Large intestine (tissue), 3 donors: Measurements from ENCODE around the gene CSNK1G1. TPM values are rescaled to one million over a fixed set of nuclear protein-coding genes. Genes with fewer than 3 reads are reported as not detected.
"Not testable (repeated sequence)": the region's sequence is repeated elsewhere in the genome, so short reads cannot be mapped to it uniquely, and the experiment has no call there.

ENCODE experiments used
- DNase-seq, 2 donors: peaks; one replicate each; pipeline versions ENCODE4 v3.0.0 to v3.0.0-alpha.2; 2013
- H3K27ac ChIP-seq: one replicate; pipeline ENCODE4 v1.5.1; 2013; ENCODE audit warnings: low read length
- H3K27me3 ChIP-seq: 2 replicates; pipeline ENCODE4 v1.6.1; 2013; ENCODE audit warnings: low read length; ENCODE audit not compliant: control insufficient read depth, insufficient read depth
- H3K36me3 ChIP-seq: 2 replicates; pipeline ENCODE4 v1.6.1; 2013; ENCODE audit warnings: low read length; ENCODE audit not compliant: control insufficient read depth, insufficient read depth
- H3K4me1 ChIP-seq: one replicate; pipeline ENCODE4 v1.6.1; 2013; ENCODE audit warnings: low read length; ENCODE audit not compliant: control insufficient read depth, insufficient read depth
- H3K4me3 ChIP-seq: one replicate; pipeline ENCODE4 v1.5.1; 2013; ENCODE audit warnings: low read length
- H3K9me3 ChIP-seq: one replicate; pipeline ENCODE4 v1.6.1; 2013; ENCODE audit warnings: mild to moderate bottlenecking, low read depth, low read length, moderate library complexity; ENCODE audit not compliant: control insufficient read depth
- WGBS: methylation state at CpG from one replicate; pipeline ENCODE4 v1.1.5; 2013; ENCODE audit warnings: low lambda C conversion rate; ENCODE audit not compliant: insufficient coverage; 5-methylcytosine and 5-hydroxymethylcytosine counted together
- polyA plus RNA-seq: library from polyadenylated mRNA; unstranded; fragments of 120-200 nt; gene quantifications from one replicate; pipeline ENCODE4 v1.2.1, GENCODE V29; 2013

CSNK1G1 gene
- polyA plus RNA-seq, 1 donor = 11.9 TPM

DNA sequence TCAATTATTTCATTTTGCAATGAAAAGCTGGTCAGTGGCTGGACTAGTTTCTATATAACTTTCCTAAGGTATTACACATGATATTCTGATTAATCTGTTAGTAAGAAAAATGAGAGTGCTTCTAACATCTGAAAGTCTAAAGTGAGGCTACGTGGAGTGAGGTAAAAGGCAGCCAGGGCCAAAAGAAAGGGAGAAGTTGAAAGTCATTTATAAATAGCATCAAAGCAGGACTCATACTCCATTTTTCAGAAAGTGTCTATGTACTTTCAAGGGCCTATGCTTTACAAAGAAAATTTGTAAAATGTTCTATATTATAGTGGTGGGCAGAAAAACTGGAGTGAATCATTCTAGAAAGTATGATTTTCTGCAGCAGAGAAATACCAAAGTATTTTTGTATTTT is 80.0 kb downstream of the CSNK1G1 start:
- H3K27ac ChIP-seq = no peak overlapping the region
- no CpG with 5 or more reads among the region's 1 CpG for WGBS

DNA sequence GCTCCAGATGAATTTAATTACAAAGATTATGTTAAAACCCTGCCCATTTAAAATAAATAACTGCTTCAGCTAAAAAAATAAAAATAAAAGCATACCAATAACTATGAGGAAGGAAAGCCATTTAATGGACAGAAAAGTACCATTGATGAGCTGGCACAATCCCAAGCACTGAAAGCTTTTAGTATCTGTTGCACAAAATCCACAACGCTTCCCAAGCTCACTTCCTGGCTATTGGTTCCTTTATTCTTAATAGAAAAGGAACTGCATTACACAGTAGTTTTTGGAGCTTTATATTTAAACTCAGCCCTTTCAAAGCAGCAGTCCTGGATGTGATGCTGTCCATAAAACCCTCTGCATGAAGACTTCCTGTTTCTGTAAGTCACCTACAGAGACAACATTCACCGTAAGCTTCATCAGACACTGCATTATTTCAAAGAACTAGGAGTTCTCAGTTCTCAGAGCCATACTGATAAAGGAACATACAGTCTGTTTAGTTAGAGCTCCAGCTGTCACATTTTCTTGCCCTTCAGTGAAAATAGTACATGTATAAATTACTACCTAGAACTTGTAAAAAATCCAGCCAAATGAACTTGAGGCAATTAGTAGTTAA is 81.5 kb downstream of the CSNK1G1 start:
- WGBS = no CpG with 5 or more reads among the region's 2 CpGs
- no peaks in the 10 kb centered on the region for H3K27me3 ChIP-seq
- DNase-seq = no peak
- no peak overlapping the region for H3K27ac ChIP-seq
- no peaks in the 10 kb centered on the region for H3K4me1 ChIP-seq
- H3K36me3 ChIP-seq = no peaks in the 10 kb centered on the region
- H3K4me3 ChIP-seq = no peak overlapping the region
- no peaks in the 10 kb centered on the region for H3K9me3 ChIP-seq

More for the DNA sequence above, 80.0 kb downstream of the CSNK1G1 start:
- no peak for DNase-seq
- H3K27me3 ChIP-seq = no peaks in the 10 kb centered on the region
- no peaks in the 10 kb centered on the region for H3K9me3 ChIP-seq
- H3K4me3 ChIP-seq = no peak overlapping the region
- H3K36me3 ChIP-seq = no peaks in the 10 kb centered on the region
- H3K4me1 ChIP-seq = no peaks in the 10 kb centered on the region

DNA sequence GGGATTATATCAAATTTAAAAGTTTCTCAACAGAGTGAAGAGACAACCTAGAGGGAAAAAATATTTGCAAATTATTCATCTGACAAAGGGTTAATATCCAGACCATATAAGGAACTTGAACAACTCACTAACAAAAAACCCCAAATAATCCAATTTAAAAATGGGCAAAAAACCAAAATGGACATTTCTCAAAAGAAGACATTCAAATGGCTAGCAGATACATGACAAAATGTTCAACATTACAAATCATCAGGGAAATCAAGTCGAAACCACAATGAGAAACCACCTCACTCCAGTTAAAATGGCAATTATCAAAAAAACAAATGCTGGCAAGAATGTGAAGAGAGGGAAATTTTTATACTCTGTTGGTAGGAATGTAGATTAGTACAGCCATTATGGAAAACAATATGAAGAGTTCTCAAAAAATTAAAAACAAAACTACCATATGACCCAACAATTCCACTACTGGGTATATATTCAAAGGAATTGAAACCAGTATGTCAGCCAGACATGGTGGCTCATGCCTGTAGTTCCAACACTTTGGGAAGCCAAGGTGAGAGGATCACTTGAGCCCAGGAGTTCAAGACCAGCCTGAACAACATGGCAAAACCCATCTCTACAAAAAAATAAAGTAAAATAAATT is 88.5 kb downstream of the CSNK1G1 start:
- Histone ChIP-seq H3K9me3 (no peaks in the 10 kb centered on the region), H3K36me3 (no peaks in the 10 kb centered on the region), H3K4me3 (no peak overlapping the region), H3K27ac (no peak overlapping the region), H3K27me3 (no peaks in the 10 kb centered on the region), H3K4me1 (no peaks in the 10 kb centered on the region)
- WGBS = 100% methylated on average over 1 of the region's 1 CpG
- DNase-seq = no peak

DNA sequence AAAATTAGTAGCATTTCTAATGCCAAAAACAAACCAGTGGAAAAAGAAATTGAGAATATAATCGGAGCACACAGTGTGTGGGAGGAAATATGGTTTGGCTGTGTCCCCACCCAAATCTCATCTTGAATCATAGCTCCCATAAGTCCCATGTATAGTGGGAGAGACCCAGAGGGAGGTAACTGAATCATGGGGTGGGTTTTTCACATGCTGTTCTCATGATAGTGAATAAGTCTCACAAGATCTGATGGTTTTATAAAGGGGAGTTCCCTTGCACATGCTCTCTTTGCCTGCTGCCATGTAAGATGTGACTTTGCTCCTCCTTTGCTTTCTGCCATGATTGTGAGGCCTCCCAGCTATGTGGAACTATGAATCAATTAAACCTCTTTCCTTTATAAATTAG is 90.8 kb downstream of the CSNK1G1 start:
- not testable (repeated sequence) for H3K9me3 ChIP-seq, H3K4me3 ChIP-seq, H3K36me3 ChIP-seq, H3K27me3 ChIP-seq, H3K4me1 ChIP-seq, DNase-seq, H3K27ac ChIP-seq
- 100% methylated on average over 1 of the region's 1 CpG for WGBS

DNA sequence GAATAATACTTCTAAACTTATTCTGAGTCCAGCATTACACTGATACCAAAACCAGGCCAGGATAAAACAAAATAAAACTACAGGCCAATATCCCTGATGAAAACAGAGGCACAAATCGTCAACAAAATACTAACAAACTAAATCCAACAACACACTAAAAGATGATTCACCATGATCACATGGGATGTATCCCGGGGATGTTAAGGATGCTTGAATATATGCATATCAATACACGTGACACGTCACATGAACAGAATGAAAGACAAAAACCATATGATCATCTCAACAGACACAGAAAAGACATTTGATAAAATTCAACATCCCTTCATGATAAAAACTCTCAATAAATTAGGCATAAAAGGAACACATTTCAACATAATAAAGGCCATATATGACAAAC is 91.5 kb downstream of the CSNK1G1 start:
- no peaks in the 10 kb centered on the region for H3K9me3 ChIP-seq
- H3K27ac ChIP-seq = no peak overlapping the region
- no CpG with 5 or more reads among the region's 4 CpGs for WGBS
- H3K4me3 ChIP-seq = no peak overlapping the region
- no peak for DNase-seq
- no peaks in the 10 kb centered on the region for H3K4me1 ChIP-seq
- no peaks in the 10 kb centered on the region for H3K27me3 ChIP-seq
- no peaks in the 10 kb centered on the region for H3K36me3 ChIP-seq

DNA sequence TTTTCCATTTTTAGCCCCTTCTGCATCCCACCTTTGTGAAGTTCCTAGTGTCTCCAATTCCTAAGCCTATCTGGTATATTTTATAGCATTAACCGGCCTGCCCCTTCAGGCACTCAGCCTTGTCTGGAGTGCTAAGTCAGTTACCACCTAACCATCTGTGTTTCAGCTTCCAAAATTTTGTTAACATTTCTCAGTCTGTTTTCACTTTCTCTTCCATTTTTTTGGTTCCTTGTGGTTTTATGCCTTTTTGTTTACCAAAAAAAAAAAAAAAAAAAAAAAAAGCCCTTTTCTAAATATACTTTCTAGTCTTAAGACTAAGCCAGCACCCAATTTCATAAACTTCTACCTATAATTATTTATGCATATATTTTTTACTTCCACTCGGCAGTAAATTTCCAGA is 92.4 kb downstream of the CSNK1G1 start:
- no peaks in the 10 kb centered on the region for H3K27me3 ChIP-seq
- no peak overlapping the region for H3K4me3 ChIP-seq
- H3K4me1 ChIP-seq = no peaks in the 10 kb centered on the region
- no peak overlapping the region for H3K27ac ChIP-seq
- H3K9me3 ChIP-seq = no peaks in the 10 kb centered on the region
- WGBS = 100% methylated on average over 1 of the region's 2 CpGs
- DNase-seq = no peak
- no peaks in the 10 kb centered on the region for H3K36me3 ChIP-seq

DNA sequence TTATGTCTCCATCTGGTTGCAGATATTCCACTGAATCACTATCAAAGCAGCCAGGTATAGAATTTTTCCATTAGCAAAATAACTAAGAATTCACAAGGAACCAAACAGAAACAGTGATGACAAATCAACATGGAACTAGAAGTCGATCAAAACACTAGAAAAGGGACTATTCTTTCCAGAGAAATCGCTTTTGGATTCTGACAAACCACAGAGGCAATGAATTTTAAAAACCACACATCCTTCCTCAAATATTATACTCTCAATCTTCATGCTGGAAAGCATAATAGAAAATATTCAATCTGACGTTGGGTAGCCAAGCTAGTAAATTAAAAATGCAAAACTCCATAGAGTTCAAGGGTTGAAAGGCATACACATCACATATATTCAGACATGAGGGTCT is 99.9 kb downstream of the CSNK1G1 start:
- H3K4me1 ChIP-seq = no peaks in the 10 kb centered on the region
- no peak overlapping the region for H3K4me3 ChIP-seq
- DNase-seq = no peak
- H3K36me3 ChIP-seq = peaks cover 4% of the 10 kb centered on the region
- H3K9me3 ChIP-seq = no peaks in the 10 kb centered on the region
- H3K27ac ChIP-seq = no peak overlapping the region
- no peaks in the 10 kb centered on the region for H3K27me3 ChIP-seq
- no CpG with 5 or more reads among the region's 3 CpGs for WGBS

DNA sequence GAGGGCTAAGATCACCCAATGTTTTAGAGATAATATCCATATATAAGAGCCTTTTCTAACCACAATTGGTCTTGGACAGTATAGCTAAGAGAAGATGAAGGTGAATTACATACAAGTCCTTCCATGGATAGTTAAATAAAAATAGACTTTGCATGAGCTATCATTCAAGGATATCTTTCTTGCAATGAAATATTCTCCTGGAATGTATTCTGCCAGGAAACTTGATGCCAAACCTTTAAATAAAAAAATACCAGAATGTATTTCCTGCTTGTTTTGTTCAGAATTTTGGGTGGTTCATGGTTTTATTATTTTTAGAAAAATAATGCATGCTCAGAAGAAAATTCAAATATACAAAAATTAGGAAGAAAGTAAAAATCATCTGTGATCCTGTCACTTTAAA is 104.3 kb downstream of the CSNK1G1 start:
- Histone ChIP-seq H3K27ac (no peak overlapping the region), H3K4me1 (peaks cover 24% of the 10 kb centered on the region), H3K9me3 (no peaks in the 10 kb centered on the region), H3K4me3 (no peak overlapping the region), H3K27me3 (no peaks in the 10 kb centered on the region), H3K36me3 (no peaks in the 10 kb centered on the region)
- DNase-seq = no peak

DNA sequence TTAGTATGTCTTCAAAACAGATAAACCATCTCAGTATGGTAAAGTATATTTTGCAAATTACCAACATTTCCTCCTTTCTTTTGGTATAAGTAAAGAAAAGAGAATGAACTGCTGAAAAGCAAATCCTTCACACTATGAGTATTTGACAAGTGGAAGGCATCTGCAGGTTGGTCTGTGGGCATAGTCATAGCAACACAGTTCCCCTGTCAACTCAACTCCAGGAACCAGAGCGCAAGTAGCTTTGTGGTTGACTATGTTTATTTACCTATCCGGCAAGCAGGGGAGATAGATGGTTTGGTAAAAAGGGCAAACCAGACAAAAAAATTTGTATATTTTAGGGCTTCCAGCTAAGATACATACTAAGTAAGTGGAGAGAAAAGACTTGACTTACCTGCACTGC is 104.9 kb downstream of the CSNK1G1 start:
- 20% methylated on average over 1 of the region's 2 CpGs for WGBS
- Histone ChIP-seq H3K9me3 (no peaks in the 10 kb centered on the region), H3K36me3 (no peaks in the 10 kb centered on the region), H3K4me1 (peaks cover 26% of the 10 kb centered on the region), H3K27me3 (no peaks in the 10 kb centered on the region), H3K4me3 (no peak overlapping the region), H3K27ac (no peak overlapping the region)
- DNase-seq = no peak

DNA sequence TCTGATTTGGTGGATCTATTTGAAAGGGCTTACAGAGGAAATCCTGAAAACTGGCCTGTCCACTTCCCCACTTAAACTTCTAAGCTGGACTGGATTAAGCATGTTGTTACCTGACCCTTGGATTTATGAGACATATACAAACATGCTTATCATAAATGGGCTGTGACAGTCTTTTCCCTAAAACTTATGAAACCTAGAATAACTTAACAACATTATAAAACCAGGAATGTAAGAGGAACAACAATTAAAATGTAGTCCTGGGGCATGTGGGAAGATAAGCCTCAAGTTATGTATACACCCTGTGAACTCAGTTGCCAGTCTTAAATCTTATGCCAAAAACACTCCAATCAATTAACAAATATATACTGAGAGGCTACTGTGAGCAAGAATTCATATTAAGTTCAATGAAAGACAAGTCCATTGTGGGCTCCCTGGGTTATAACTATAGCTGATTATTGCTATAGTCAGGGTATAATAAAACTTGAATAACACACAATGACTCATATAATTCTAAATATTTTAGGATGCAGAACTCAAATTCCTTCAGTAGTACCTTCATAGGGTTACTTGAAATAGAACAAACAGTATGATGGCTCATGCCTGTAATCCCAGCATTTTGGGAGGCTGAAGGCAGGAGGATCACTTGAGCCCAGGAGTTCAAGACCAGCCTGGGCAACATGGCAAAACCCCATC is 105.9 kb downstream of the CSNK1G1 start:
- Histone ChIP-seq H3K27ac (peak overlapping the region; percentile 34), H3K4me1 (peaks cover 26% of the 10 kb centered on the region), H3K27me3 (no peaks in the 10 kb centered on the region), H3K4me3 (no peak overlapping the region), H3K9me3 (no peaks in the 10 kb centered on the region), H3K36me3 (no peaks in the 10 kb centered on the region)
- peak in 1 of 2 donors; percentile 20 for DNase-seq

DNA sequence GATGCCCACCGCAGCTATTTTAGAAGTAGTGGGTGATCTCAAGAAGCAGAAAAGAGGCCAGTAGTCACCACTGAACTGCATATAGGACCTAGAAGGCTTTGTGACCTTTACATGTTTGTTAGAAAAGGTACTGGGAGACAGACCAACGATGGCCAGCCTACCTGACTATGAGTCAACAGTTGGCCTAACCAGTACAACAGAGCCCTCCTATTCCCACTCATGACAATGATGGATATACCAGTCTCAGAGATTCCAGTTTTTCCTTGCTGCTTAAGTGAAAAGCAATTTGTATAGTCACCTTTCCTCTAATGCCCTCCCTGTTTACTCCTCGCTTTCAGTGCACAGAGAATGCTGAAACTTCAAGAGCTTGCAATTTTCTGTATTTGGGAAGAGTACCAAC is 106.6 kb downstream of the CSNK1G1 start:
- H3K36me3 ChIP-seq = no peaks in the 10 kb centered on the region
- H3K9me3 ChIP-seq = no peaks in the 10 kb centered on the region
- H3K27ac ChIP-seq = peak overlapping the region; percentile 34
- WGBS = 83% methylated on average over 1 of the region's 3 CpGs
- H3K27me3 ChIP-seq = no peaks in the 10 kb centered on the region
- peak in 1 of 2 donors; percentile 19 for DNase-seq
- H3K4me3 ChIP-seq = no peak overlapping the region
- H3K4me1 ChIP-seq = peaks cover 26% of the 10 kb centered on the region
